K562 (cell line): ENCODE measurements around the gene C3AR1. TPM values are rescaled to one million over a fixed set of nuclear protein-coding genes. Genes with fewer than 3 reads are reported as not detected.
A peak's percentile ranks its signal among the peaks of the same experiment; 100 is the strongest.
"Not testable (repeated sequence)": the region's sequence is repeated elsewhere in the genome, so short reads cannot be mapped to it uniquely, and the experiment has no call there.

Source experiments
- ATAC-seq: fragments of 200-7000 bp; cut with Tn5 transposase; 3 replicates; pipeline ENCODE4 v1.9.1; 2020; ENCODE audit warnings: moderate library complexity
- BruUV-seq: library from RNA; stranded (reverse); fragments of 400-500 nt; replicated peaks from 2 replicates; lab custom pipeline; 2021; lab: Mats Ljungman, UMichigan
- CTCF ChIA-PET: fragments of 300-600 bp; formaldehyde crosslinking; extraction: SDS; loops from one replicate; lab custom pipeline; 2021; ENCODE audit warnings: low intra/inter-chr PET ratio; lab: Yijun Ruan, JAX
- POLR2A ChIA-PET: fragments of 300-600, 350-650 bp; sonication (Branson Sonifier 250); formaldehyde crosslinking; extraction: SDS; loops from one replicate; lab custom pipeline; 2021; ENCODE audit warnings: antibody characterized with exemption, inconsistent platforms; lab: Yijun Ruan, JAX
- DNase-seq, 4 experiments: peaks; one replicate each; pipeline versions ENCODE4 v3.0.0 to v3.0.0-alpha.2; 2011 to 2018; ENCODE audit warnings: low spot score in 3 of 4, mixed read lengths in 3 of 4; ENCODE audit errors: extremely low read depth in 1 of 4
- FAIRE-seq: peaks from 2 replicates; lab custom pipeline; 2011; peaks lifted over from hg19 to GRCh38; lab: Jason Lieb, UNC
- H2AFZ ChIP-seq: 2 replicates; pipeline ENCODE4 v1.6.0; 2011; ENCODE audit warnings: low read depth, low read length, control low read depth, inconsistent platforms
- H3K27ac ChIP-seq: fragments of 200-600 bp; 3 replicates; pipeline ENCODE4 v1.8.0; 2011; ENCODE audit warnings: low read depth, mild to moderate bottlenecking, control low read depth, inconsistent platforms, low read length, moderate library complexity, mixed read lengths; ENCODE audit errors: extremely low read depth
- H3K27me3 ChIP-seq, 2 experiments: fragments of 300-600 bp in 1 of 2; 2 replicates in 1 of 2; 3 replicates in 1 of 2; pipeline versions ENCODE4 v1.6.0 to v1.8.0; 2011; ENCODE audit warnings: inconsistent platforms in 2 of 2, low read length in 2 of 2, mild to moderate bottlenecking in 1 of 2, mixed read lengths in 1 of 2, moderate library complexity in 1 of 2; ENCODE audit not compliant: control insufficient read depth in 2 of 2, insufficient read depth in 2 of 2
- H3K36me3 ChIP-seq: fragments of 300-600 bp; 3 replicates; pipeline ENCODE4 v1.8.0; 2011; ENCODE audit warnings: mild to moderate bottlenecking, low read length, inconsistent platforms; ENCODE audit not compliant: control insufficient read depth, insufficient read depth
- H3K4me1 ChIP-seq, 2 experiments: fragments of 200-600 bp in 1 of 2; replicated peaks in 1 of 2; 2 replicates in 1 of 2; 3 replicates in 1 of 2; pipeline versions ENCODE4 v1.5.1 to v1.8.0; 2011; ENCODE audit warnings: inconsistent platforms in 2 of 2, low read length in 2 of 2, mild to moderate bottlenecking in 1 of 2, mixed read lengths in 1 of 2, moderate library complexity in 1 of 2; ENCODE audit not compliant: control insufficient read depth in 2 of 2, insufficient read depth in 2 of 2
- H3K4me2 ChIP-seq: 2 replicates; pipeline ENCODE4 v1.6.1; 2011; ENCODE audit warnings: low read length, control low read depth, inconsistent platforms, mixed read lengths; ENCODE audit not compliant: insufficient read depth
- H3K4me3 ChIP-seq: fragments of 200-600 bp; sonication (generic), shearing (Covaris generic); 2 replicates; pipeline ENCODE4 v1.5.1; 2016; ENCODE audit warnings: control low read depth, inconsistent platforms
- H3K79me2 ChIP-seq: fragments of 200-600 bp; 3 replicates; pipeline ENCODE4 v1.8.0; 2011; ENCODE audit warnings: low read length, inconsistent platforms; ENCODE audit not compliant: control insufficient read depth, insufficient read depth
- H3K9ac ChIP-seq, 2 experiments: 2 replicates each; pipeline versions ENCODE4 v1.6.0 to v1.6.1; 2011; ENCODE audit warnings: low read depth in 2 of 2, low read length in 2 of 2, control low read depth in 1 of 2, inconsistent platforms in 1 of 2, mild to moderate bottlenecking in 1 of 2, mixed read lengths in 1 of 2; ENCODE audit not compliant: insufficient read depth in 1 of 2
- H3K9me1 ChIP-seq: one replicate; pipeline ENCODE4 v1.6.0; 2011; ENCODE audit warnings: inconsistent platforms, mild to moderate bottlenecking, low read length, moderate library complexity; ENCODE audit not compliant: control insufficient read depth, insufficient read depth
- H3K9me3 ChIP-seq: replicated peaks from 2 replicates; pipeline ENCODE4 v1.5.1; 2011; ENCODE audit warnings: low read depth, low read length, inconsistent platforms; ENCODE audit not compliant: control insufficient read depth, insufficient read depth
- H4K20me1 ChIP-seq: replicated peaks from 2 replicates; pipeline ENCODE4 v1.6.1; 2011; ENCODE audit warnings: low read length, inconsistent platforms, mixed read lengths; ENCODE audit not compliant: control insufficient read depth, insufficient read depth
- HDAC6 ChIP-seq: IDR thresholded peaks from 2 replicates; pipeline ENCODE4 v1.6.1; 2012; ENCODE audit warnings: low read depth, mild to moderate bottlenecking, control low read depth, inconsistent platforms, low read length, moderate library complexity
- NFIC ChIP-seq: fragments of 450-650 bp; IDR thresholded peaks from 2 replicates; pipeline ENCODE4 v1.6.1; 2017; ENCODE audit warnings: mild to moderate bottlenecking, inconsistent platforms
- PCBP2 ChIP-seq: fragments of 200-400 bp; formaldehyde crosslinking; IDR thresholded peaks from 2 replicates; pipeline ENCODE4 v1.6.1; 2018; ENCODE audit warnings: low read length, low read depth, mild to moderate bottlenecking, moderate library complexity; ENCODE audit not compliant: poor library complexity, severe bottlenecking
- PHTF2 ChIP-seq: fragments of 250-450 bp; sonication (Bioruptor Pico); IDR thresholded peaks from 2 replicates; pipeline ENCODE4 v1.5.0; 2021; ENCODE audit warnings: mild to moderate bottlenecking
- SMARCC2 ChIP-seq: fragments of 450-650 bp; IDR thresholded peaks from 2 replicates; pipeline ENCODE4 v1.6.1; 2017; ENCODE audit warnings: antibody characterized with exemption, moderate library complexity, mild to moderate bottlenecking, low read depth
- TFE3 ChIP-seq: fragments of 450-650 bp; formaldehyde crosslinking; IDR thresholded peaks from 2 replicates; pipeline ENCODE4 v1.4.0; 2020; ENCODE audit warnings: mild to moderate bottlenecking, mixed read lengths
- ZNF121 ChIP-seq: sonication (generic); formaldehyde crosslinking; conservative IDR thresholded peaks from 2 replicates; pipeline ENCODE4 v1.8.0; 2022; ENCODE audit warnings: missing genetic modification reagents
- ZNF134 ChIP-seq: fragments of 250-450 bp; sonication (Bioruptor Pico); conservative IDR thresholded peaks from 2 replicates; pipeline ENCODE4 v1.4.0; 2020
- ZNF143 ChIP-seq: sonication (generic); formaldehyde crosslinking; IDR thresholded peaks from 2 replicates; pipeline ENCODE4 v1.9.0; 2022; ENCODE audit warnings: mild to moderate bottlenecking, missing genetic modification reagents
- ZNF3 ChIP-seq: fragments of 250-450 bp; sonication (Bioruptor Pico); IDR thresholded peaks from 2 replicates; pipeline ENCODE4 v1.5.0; 2021; ENCODE audit warnings: mild to moderate bottlenecking, moderate library complexity
- ZNF699 ChIP-seq: fragments of 250-450 bp; sonication (Bioruptor Pico); IDR thresholded peaks from 2 replicates; pipeline ENCODE4 v1.8.0; 2021; ENCODE audit warnings: mild to moderate bottlenecking, moderate library complexity; ENCODE audit not compliant: insufficient replicate concordance
- WGBS: fragments of 100-300 bp; shearing (Covaris generic); methylation state at CpG from one replicate; pipeline ENCODE4 v1.1.6; 2016; ENCODE audit warnings: low coverage, mixed read lengths; ENCODE audit not compliant: insufficient coverage; ENCODE audit errors: missing lambda C conversion rate; 5-methylcytosine and 5-hydroxymethylcytosine counted together
- in situ Hi-C: fragments of 300-500 bp; cut with MboI; formaldehyde crosslinking; loops from 4 replicates; pipeline ENCODE4 v1.15.0; 2018; ENCODE audit warnings: inconsistent platforms, mixed read lengths
- intact Hi-C: fragments of 100-400 bp; cut with micrococcal nuclease; formaldehyde crosslinking; loops from 2 replicates; pipeline ENCODE4 v1.14.2; 2022
- polyA plus RNA-seq, 8 experiments: library from polyadenylated mRNA; depleted of rRNA in 4 of 8; stranded (reverse) in 5 of 8; unstranded in 3 of 8; fragments of >200 nt; fragmentation: Nextera tagmentation in 2 of 8; fragmentation: Illumina TruSeq in 1 of 8; extraction: Ambion mirVana in 2 of 8; extraction: Trizol in 1 of 8; gene quantifications; 2 replicates each; pipeline versions ENCODE4 v1.2.1 to v1.2.3, GENCODE V29; 2011 to 2014; ENCODE audit warnings: inconsistent platforms in 1 of 8, missing spikeins in 1 of 8
- total RNA-seq, 7 experiments: library from RNA; depleted of rRNA in 6 of 7; stranded (reverse); fragments of >200 nt in 6 of 7; fragmentation: Illumina TruSeq in 2 of 7; extraction: Trizol in 2 of 7; gene quantifications; 2 replicates each; pipeline versions ENCODE4 v1.2.1 to v1.2.3, GENCODE V29; 2011 to 2021; ENCODE audit warnings: low replicate concordance in 1 of 7
- TF ChIP-seq, protein P1 (sequence below): fragments of 250-450 bp; sonication (Bioruptor Pico); IDR thresholded peaks from 2 replicates; pipeline ENCODE4 v1.4.0; 2020; ENCODE audit warnings: mild to moderate bottlenecking, moderate library complexity, borderline replicate concordance

The C3AR1 gene
- total and polyA plus RNA-seq, 9 of the 15 experiments (the other 6 are each of a cell fraction or from before 2014, with no cell fraction given): 2.2 to 12.9 (median 5.3) TPM

DNA sequence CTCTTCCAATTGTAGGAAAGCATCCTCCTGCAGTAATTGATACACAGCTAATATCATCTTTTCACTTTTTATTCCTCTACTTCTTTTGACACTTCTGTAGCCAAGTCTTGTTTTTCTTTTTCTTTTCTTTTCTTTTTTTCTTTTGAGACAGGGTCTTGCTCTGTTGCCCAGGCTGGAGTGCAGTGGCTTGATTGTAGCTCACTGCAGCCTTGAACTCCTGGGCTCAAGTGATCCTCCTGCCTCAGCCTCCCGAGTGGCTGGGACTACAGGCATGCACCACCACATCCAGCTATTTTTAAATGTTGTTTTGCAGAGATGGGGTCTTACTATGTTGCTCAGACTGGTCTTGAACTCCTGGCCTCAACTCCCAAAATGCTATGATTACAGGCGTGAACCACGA, 5.7 kb upstream of the C3AR1 start:
- H3K36me3 ChIP-seq, H3K9me1 ChIP-seq, H3K9ac ChIP-seq, H3K9me3 ChIP-seq, DNase-seq, CTCF ChIA-PET, BruUV-seq, FAIRE-seq, ATAC-seq, H3K4me3 ChIP-seq, in situ Hi-C loops, H3K27me3 ChIP-seq, H4K20me1 ChIP-seq, POLR2A ChIA-PET, intact Hi-C loops, H3K79me2 ChIP-seq, H2AFZ ChIP-seq, H3K4me2 ChIP-seq, H3K27ac ChIP-seq: not testable (repeated sequence)
- peaks cover 5 to 11% of the 10 kb centered on the region in 2 experiments; a peak in 4 of 5 replicates for H3K4me1 ChIP-seq
- no CpG with 5 or more reads among the region's 3 CpGs for WGBS
- TF ChIP-seq ZNF121 (CRISPR knock-in tag): peak; percentile 56

DNA sequence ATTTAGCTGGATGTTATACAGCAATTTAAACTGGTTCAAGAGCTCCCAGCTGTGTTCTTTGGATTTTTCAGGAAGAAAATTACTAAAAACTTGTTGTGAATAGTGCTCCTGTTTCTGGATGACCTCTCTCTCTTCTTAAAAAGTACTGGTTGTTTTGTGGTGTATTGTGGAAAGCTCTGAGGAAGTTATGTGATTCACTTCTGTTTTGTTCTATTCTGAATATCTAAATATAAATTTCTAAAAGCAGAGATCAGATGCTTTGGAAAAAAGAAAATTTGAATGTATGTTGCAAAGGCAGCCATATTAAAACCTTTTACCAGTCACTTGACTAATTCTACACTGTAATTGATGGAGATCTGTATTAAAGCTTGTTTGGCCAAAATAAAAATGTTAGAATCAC, 3.4 kb upstream of the C3AR1 start:
- ATAC-seq (no peak), DNase-seq (no peak), FAIRE-seq (no peak)
- H3K4me2 ChIP-seq: no peak overlapping the region
- H3K9ac ChIP-seq: no peak overlapping the region
- CTCF ChIA-PET: no interaction called here
- no peak overlapping the region for H2AFZ ChIP-seq
- in situ Hi-C loops (no loop called here), intact Hi-C loops (no loop called here)
- H3K4me3 ChIP-seq: no peak overlapping the region
- POLR2A ChIA-PET: interaction anchor here (1.0 kb wide), 1 partner anchor 8 kb away, joined by 5 read pairs; no protein-coding TSS in a partner anchor
- peaks cover 5 to 13% of the 10 kb centered on the region in 2 experiments; a peak in 4 of 5 replicates for H3K4me1 ChIP-seq
- no peaks in the 10 kb centered on the region; the same call in 2 of the 3 replicates for H3K79me2 ChIP-seq
- no peaks in the 10 kb centered on the region for H3K9me3 ChIP-seq
- no peaks in the 10 kb centered on the region for H3K36me3 ChIP-seq
- no peaks in the 10 kb centered on the region for H3K27me3 ChIP-seq
- BruUV-seq: no TSS peak
- H3K27ac ChIP-seq: no peak overlapping the region
- H4K20me1 ChIP-seq: no peaks in the 10 kb centered on the region
- H3K9me1 ChIP-seq: no peaks in the 10 kb centered on the region
- no peak for TF ChIP-seq PCBP2
- TF ChIP-seq, protein P1, sequence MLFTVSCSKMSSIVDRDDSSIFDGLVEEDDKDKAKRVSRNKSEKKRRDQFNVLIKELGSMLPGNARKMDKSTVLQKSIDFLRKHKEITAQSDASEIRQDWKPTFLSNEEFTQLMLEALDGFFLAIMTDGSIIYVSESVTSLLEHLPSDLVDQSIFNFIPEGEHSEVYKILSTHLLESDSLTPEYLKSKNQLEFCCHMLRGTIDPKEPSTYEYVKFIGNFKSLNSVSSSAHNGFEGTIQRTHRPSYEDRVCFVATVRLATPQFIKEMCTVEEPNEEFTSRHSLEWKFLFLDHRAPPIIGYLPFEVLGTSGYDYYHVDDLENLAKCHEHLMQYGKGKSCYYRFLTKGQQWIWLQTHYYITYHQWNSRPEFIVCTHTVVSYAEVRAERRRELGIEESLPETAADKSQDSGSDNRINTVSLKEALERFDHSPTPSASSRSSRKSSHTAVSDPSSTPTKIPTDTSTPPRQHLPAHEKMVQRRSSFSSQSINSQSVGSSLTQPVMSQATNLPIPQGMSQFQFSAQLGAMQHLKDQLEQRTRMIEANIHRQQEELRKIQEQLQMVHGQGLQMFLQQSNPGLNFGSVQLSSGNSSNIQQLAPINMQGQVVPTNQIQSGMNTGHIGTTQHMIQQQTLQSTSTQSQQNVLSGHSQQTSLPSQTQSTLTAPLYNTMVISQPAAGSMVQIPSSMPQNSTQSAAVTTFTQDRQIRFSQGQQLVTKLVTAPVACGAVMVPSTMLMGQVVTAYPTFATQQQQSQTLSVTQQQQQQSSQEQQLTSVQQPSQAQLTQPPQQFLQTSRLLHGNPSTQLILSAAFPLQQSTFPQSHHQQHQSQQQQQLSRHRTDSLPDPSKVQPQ (CRISPR knock-in tag): no peak
- TF ChIP-seq ZNF143: no peak
- no peak for TF ChIP-seq PHTF2 (CRISPR knock-in tag)
- no peak for TF ChIP-seq HDAC6
- no peak for TF ChIP-seq SMARCC2
- TF ChIP-seq ZNF3 (CRISPR knock-in tag): no peak
- TF ChIP-seq ZNF134 (CRISPR knock-in tag): no peak
- TF ChIP-seq NFIC: no peak
- TF ChIP-seq TFE3 (CRISPR knock-in tag): no peak
- TF ChIP-seq ZNF699: no peak
